HG03575 (cell line): ENCODE data around the gene SCGB1C2.
"Not testable (repeated sequence)": the region's sequence is repeated elsewhere in the genome, so short reads cannot be mapped to it uniquely, and the experiment has no call there.

ENCODE experiments used
- ATAC-seq: cut with Tn5 transposase; IDR thresholded peaks from one replicate; pipeline ENCODE4 v1.9.1; 2021; ENCODE audit not compliant: unreplicated experiment, insufficient number of reproducible peaks, low FRiP score; ENCODE audit errors: extremely low read depth

Gene SCGB1C2

DNA sequence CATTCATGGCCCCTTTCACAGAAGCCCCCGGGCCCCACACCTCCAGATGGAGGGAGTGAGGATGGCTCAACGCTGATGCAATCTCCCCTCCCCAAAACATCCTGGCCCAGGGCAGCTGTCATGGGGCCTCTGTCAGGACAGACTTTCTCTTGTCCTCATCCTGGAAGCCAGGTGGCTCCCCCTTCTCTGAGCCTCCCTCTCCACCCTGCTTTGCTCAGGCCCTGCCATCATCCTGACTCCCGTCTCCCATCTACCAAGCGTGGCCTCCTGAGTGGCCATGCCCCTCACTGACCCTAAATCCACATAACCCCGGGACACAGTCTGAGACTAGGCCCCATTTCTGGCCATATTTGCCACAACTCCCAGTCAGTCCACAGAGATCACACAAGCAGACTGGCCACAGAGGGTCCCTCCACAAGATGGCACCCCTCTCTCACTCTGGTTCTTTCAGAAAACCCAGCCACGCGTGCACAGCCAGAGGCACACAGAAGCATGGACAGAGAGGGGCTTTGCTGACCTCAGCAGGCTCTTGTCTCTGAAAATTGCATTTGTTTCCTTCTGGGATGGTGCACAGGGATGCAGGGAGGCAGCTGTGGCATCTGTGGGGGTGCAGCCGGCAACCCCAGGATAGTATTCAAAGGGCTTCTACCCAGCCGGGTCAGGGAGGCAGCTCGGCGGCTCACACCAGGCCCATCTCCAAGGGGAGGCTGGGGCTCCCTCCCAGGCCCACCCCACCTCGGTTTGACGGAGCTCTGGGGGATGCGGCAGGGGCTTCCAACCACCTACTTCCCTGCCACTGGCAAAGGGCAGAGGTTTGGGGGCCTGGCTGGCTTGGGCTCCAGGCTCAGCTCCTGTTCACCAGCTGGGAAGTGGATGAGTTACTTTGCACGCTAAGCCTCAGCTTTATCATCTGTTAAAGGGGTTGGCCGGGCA lies 27.2 kb downstream of the SCGB1C2 start:
- no peak for ATAC-seq

DNA sequence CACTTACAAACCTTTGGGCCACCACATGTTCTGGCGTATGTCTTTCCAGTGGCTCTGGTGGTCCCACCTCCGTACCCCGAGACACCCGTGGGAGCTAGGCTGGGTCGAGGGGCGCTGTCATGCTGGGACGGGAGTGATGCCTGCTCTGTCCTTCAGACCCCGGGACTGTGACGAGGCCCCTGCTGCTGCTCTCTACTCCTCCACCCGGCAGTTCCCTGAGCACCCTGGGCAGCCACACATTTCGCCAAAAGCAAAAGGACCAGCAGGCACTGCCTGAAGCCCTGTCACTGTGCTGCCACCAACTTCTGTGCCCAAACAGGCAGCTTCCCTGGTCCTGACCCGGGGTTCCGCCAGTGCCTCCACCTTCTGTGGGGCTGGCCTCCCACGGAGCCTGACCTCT lies 28.6 kb downstream of the SCGB1C2 start:
- no peak for ATAC-seq

DNA sequence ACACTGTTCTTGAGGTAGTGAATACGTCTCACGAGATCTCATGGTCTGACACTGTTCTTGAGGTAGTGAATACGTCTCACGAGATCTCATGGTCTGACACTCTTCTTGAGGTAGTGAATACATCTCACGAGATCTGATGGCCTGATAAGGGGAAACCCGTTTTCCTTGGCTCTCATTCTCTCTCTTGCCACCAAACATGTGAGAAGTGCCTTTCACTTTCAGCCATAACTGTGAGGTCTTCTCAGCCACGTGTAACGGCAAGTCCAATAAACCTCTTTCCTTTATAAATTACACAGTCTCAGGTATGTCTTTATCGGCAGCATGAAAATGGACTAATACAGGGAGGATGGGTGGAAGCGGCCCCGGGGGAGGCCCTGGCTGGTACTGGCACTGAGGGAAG lies 31.2 kb downstream of the SCGB1C2 start:
- ATAC-seq: not testable (repeated sequence)

DNA sequence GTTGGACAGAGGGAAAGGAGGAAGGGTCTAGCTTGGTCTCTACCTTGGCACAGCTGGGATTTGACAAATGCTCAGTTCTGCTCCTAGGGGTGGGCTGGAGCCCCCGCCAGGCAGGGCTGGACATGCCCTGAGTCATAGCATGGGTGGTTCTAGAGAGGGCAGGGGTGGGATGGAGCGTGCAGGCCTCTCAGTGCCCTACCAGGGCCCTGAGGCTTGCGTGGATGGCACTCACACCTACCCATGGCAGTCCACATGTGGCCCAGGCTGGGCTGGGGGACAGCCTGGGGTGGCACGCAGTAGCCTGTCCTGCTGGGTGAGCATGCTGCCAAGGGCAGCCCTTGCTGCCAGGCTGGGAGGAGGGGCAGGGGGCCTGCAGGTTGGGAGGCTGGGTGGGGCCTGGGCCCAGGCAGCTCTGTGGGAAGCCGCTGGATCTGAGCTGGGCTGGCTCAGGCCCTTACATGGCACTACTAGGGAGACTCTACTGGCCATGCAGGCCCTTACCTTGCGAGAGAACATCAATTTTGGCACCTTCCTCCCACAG lies 32.8 kb downstream of the SCGB1C2 start:
- no peak for ATAC-seq

DNA sequence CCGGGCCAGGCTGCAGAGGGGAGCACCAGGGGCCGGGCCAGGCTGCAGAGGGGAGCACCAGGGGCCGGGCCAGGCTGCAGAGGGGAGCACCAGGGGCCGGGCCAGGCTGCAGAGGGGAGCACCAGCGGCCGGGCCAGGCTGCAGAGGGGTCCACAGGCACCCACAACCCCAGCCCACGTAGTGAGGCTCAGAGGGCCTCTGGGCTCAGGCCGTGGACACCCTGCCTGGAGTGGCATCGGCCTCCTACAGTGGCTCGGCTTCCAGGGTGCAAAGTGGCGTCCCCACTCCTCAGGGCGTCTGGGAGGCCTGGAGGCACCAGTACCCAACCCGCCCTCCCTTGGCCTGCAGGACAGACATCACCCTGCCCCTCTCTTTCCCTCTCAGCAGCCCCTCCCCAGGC lies 34.5 kb downstream of the SCGB1C2 start:
- no peak for ATAC-seq

DNA sequence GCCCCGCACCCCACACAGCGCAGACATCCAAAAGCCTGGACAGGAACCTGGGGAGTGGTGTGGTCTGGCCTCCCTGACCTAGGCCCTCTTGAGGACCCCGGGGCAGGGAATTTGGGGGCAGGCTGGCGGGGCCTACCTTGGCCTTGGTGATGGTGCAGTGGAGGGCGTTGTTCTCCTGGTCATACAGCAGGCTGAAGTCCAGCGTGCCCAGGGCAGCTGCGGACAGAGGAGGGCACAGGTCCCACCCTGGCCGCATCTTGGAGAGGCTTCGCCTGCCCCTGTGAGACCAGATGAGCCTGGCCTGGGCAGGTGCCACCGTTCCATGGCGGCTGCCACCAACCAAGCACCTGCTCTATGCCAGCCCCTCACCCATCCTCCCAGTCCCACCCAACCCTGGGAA lies 35.0 kb downstream of the SCGB1C2 start:
- ATAC-seq: no peak

DNA sequence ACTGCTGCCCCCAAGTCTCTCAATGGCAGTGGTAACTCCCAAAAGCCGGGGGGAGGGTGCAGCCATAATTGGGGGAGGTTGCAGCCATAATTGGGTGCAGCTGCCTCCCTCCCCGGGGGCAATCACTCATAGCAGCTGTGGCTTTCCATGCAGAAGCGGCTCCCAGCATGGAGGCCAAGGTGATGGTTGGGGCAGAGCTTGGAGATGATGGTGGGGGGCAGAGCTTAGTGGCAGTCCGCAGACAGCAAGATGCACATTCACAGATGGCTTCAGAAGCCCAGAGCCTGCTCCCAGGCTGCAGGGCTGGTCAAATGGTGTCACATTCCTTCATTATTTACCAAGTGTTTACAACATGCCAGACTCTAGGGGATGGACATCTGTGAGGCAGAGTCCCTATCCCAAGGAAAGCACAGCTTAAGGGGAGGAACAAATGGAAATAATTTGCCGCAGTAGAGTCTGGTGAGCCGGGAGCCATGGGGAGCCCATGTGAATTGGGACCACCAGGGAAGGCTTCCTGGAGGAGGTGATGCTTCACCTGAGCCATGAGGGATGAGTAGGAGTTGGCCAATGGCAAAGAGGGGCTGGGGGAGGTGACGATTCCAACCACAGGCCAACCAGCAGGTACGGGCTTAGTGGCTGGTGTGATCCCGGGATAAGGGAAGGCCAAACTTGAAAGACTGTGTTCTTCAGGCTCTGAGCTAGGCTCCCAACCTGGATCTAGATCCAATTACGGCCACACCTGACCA lies 36.0 kb downstream of the SCGB1C2 start:
- ATAC-seq: no peak

DNA sequence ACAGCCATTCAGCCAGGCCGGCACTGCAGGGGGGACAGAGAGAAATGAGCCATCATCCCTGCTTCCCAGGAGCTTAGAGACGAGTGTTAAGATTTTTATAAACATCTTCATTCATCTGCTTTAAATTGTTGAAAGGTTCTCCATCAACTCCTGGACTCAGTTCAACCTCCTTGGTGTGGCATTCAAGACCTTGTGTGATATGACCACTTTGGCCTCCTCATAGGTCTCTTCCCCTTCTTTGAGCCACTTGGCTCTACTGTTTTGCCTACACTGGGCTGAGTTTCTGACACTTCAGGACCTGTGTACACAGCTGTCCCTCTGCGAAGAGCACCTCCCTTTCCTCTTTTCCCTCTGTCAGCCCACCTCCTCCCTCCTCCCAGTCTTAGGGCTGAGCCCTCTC lies 39.8 kb downstream of the SCGB1C2 start:
- ATAC-seq: no peak

DNA sequence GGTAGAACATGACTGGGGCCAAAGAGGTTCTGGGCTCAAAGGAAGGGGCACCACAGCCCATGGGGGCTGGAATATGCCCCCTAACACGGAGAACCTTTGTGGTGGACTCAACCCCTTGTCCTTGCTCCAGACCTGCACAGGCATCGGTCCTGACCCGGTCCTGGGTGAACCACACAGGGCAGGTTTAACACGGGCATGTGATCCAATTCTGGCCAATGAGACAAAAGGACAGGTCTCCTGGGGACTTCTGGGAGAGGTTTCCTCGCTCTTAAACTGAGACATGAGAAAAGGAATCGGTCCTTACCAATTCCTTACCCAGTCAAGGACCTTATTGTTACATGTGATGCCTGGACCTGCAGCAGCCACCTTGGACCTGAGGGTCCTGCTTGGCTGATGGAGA lies 40.4 kb downstream of the SCGB1C2 start:
- ATAC-seq: no peak

DNA sequence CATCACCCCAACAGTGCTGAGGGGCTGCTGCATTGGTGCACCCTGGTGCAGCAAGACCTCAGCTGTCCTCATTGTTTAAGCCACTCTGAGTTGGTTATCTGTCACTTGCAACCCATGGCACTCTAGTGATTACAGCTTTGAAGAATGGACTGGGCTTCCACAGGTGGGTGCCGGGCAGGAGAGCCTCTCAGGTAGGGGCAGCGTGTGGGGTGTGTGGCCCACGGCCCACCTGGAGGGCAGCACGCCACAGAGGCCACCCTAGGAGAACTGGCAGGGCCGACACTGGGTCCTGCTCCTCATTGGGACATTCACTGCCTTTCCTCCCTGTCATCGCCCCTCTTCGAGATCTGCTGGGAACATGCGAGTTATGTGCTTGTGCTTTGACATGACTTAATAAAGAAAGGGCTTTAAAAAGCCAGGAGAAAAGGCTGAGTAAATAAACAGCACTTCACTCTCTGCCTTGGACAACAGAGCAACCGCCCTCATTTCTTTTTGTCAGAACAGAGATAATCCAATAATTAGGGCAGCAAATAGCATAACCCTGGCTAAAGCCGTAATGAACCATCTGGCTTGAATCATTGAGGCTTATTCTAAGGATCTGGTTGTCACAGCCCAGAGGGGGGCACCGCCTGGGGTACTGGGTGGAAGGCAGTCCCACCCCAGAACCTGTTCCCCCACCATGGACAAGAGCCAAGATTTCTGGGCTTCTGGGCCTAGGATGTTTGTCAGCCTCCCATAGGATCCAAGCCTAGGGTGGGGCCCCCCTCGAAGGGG lies 41.1 kb downstream of the SCGB1C2 start:
- ATAC-seq: no peak

DNA sequence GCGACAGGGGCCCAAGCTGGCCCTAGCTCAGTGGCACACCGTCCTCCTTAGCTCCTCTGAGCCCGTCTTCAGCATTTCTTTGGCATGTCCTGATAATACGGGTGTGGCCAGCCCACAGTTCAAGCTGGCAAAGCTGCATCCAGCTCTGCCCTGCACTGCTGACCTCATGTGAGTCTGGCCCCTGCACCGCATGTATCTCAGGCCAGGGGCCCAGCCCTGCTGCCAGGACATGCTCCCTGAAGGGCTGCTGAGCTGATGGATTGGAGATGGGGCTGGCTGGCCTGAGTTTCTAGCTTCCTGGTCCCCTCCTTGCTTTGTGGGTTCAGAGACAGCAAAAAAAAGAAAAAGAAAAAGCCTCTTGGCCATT lies 41.7 kb downstream of the SCGB1C2 start:
- ATAC-seq: no peak

DNA sequence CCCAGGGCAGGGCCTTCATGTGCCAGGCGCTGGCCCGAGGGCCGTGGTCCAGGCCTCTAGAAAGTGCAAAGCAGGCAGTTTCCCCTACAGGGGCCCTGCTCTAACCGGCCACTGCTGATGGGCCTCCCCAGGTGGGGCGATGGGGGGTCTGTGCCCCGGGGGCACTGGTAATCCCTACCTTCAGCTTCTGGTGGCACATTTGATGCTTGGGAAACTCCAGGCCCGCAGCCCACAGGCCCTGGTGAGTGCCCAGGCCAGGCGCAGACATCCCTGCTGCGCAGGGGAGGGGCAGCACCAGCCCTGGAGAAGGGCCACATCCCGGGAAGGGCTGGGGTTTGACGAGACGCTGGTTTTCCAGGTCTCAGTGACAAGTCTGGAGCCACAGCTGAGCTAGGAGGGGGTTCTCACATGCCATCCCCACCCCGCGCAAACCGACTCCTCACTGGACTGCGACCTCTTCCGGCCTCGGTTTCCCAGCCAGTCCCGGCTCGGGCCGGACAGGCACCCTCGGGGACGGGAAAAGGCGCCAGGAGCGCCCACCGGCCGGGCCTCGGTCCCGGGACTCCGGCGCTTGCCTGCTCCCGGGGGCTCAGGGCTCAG lies 42.5 kb downstream of the SCGB1C2 start:
- no peak for ATAC-seq

DNA sequence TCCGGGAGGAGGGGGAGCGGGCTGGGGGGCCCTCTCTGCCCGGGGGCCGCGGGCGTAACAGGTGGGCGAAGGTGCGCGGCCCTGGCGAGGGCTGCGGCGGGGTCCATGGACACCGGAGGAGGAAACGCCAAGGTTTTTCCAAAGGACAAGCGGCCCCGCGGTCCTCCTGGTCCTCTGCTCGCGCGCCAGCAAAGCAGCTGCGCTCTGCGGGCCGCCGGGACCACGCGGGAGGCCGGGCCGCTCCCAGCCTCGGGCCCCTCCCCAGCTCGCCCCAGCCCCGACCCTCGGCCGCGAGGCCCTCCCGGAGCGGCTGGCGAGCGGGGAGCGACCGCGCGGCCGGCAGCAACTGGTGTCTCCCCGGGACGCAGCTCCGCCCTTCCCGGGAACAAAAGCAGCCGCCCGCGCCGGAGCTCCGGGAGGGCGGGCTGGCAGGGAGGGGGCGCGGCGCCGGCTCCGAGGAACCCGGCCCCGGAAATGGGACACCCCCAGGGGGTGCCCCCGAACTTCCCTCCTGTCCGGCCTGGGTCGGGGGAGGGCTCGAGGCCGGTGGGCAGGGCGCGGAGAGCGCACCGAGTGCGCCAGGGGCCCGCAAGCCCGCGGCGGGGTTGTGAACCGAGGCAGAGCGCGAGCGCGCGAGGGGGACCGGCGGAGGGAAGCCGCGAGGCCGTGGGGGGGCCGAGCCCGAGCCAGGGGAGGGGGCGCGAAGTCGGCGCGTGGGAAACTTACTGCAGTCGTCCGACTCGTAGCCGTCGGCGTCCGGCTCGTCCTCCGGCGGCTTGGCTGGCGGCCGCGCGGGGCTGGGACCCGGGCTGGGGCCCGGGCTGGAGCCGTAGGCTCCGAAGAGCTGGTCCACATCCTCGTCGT lies 43.2 kb downstream of the SCGB1C2 start:
- no peak for ATAC-seq

DNA sequence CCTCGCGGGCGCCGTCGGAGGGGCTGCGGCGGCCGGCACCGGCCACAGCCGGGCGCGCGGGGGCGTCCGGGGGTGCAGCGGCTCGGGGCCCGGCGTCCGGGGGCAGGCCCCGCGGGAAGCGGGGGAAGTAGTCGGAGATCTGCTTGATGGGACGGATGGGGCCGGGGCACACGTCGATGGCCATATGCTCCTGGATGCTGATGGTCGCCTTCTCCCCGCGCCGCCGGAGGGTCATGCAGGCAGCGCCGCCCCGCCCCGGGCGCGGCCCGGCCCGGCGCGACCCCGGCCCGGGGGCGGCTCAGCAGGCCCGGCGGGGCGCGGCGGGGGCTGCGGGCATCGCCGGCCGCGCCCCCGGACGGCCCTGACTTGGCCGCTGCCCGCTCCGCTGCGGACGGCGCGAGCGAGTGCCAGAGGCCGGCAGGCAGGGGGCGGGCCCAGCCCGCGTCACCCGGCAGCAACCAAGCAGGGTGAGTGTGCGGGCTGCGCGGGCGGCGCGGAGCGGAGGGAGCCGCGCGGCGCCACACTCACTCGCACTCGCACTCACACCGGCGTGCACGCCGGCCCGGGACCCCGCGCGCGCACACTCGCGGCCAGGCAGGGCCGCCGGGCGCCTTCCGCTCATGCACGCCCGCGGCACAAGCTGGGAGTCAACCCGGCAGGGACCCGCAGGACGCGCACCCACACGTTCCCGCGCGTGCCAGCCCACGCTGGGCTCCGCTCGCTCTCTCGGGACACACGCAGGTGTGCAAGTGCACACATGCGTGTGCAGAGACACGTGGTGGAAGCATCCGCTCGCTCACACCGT lies 44.1 kb downstream of the SCGB1C2 start, which contains the start of gene DOC2B:
Gene DOC2B, minus strand, starts transcription at position 406 of the 805 bp plus-strand sequence. Its CDS starts 171 bp downstream, at position 235.
- ATAC-seq: no peak

DNA sequence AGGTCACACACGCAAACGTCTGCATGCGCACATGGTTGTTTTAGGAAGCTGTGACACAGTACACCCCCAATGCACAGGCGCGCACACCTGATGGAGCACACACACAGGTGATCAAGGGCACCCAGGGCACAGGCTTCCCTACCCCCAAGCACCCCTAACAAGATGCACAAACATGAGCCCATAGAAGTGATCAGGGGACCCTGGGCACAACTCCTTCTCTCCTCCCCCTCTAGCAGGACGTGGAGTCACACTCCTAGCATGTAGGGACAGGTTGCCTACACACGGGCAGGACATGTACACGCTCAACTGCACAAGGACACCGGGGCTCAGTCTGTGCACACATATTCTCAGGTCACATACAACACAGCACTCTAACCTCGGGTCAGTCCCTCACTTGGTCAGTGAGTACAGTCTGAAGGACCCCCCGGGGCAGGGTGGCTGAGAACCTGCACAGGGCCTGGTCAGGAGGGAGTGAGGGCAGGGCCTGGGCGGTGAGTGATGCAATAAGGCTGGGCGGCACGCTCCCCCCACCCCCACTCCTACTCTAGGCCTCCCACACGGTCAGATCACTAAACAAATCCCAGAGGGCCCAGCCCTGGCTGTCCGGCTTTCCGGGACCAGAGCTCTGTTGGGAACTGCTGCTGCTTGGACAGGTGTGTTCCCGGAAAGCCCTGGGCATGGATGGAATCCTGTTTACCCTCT lies 44.8 kb downstream of the SCGB1C2 start:
- no peak for ATAC-seq

DNA sequence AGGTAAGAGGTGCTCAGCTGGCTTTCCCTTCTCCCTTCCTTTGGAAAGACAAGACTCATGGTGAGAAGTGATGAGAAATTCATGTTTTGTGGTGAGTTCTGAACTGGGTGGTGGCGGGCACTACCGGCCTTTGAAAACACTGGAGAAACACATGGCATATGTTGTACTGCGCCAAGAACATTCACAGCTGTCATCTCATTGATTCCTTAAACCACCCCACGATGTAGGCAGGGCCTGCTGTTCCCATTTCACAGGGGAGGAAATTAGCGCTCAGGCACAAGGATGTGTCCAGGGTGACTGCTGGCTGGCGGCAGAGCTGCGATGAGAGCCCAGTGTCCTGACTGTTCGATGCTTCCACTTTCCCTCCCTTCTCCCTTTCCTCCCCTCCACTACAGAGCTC lies 45.7 kb downstream of the SCGB1C2 start:
- ATAC-seq: no peak
